Activated CD8-positive, alpha-beta memory T cell treated with anti-CD3 and anti-CD28 coated beads for 1 hour (primary cell): ENCODE data around the gene FOXC1.

ENCODE experiments used
- DNase-seq, 2 donors: peaks; one replicate each; pipeline ENCODE4 v3.0.0-alpha.2; 2020; ENCODE audit warnings: low read depth in 1 of 2; ENCODE audit errors: extremely low read depth in 1 of 2

The FOXC1 gene

DNA sequence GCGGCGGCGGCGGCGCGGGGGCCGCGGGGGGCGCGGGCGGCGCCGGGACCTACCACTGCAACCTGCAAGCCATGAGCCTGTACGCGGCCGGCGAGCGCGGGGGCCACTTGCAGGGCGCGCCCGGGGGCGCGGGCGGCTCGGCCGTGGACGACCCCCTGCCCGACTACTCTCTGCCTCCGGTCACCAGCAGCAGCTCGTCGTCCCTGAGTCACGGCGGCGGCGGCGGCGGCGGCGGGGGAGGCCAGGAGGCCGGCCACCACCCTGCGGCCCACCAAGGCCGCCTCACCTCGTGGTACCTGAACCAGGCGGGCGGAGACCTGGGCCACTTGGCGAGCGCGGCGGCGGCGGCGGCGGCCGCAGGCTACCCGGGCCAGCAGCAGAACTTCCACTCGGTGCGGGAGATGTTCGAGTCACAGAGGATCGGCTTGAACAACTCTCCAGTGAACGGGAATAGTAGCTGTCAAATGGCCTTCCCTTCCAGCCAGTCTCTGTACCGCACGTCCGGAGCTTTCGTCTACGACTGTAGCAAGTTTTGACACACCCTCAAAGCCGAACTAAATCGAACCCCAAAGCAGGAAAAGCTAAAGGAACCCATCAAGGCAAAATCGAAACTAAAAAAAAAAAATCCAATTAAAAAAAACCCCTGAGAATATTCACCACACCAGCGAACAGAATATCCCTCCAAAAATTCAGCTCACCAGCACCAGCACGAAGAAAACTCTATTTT lies 2.0 kb downstream of the FOXC1 start:
- DNase-seq: no peak

DNA sequence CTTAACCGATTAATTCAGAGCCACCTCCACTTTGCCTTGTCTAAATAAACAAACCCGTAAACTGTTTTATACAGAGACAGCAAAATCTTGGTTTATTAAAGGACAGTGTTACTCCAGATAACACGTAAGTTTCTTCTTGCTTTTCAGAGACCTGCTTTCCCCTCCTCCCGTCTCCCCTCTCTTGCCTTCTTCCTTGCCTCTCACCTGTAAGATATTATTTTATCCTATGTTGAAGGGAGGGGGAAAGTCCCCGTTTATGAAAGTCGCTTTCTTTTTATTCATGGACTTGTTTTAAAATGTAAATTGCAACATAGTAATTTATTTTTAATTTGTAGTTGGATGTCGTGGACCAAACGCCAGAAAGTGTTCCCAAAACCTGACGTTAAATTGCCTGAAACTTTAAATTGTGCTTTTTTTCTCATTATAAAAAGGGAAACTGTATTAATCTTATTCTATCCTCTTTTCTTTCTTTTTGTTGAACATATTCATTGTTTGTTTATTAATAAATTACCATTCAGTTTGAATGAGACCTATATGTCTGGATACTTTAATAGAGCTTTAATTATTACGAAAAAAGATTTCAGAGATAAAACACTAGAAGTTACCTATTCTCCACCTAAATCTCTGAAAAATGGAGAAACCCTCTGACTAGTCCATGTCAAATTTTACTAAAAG lies 2.7 kb downstream of the FOXC1 start:
- no peak for DNase-seq

DNA sequence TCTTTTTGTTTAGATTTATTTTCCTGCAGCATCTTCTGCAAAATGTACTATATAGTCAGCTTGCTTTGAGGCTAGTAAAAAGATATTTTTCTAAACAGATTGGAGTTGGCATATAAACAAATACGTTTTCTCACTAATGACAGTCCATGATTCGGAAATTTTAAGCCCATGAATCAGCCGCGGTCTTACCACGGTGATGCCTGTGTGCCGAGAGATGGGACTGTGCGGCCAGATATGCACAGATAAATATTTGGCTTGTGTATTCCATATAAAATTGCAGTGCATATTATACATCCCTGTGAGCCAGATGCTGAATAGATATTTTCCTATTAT lies 3.2 kb downstream of the FOXC1 start:
- no peak for DNase-seq

DNA sequence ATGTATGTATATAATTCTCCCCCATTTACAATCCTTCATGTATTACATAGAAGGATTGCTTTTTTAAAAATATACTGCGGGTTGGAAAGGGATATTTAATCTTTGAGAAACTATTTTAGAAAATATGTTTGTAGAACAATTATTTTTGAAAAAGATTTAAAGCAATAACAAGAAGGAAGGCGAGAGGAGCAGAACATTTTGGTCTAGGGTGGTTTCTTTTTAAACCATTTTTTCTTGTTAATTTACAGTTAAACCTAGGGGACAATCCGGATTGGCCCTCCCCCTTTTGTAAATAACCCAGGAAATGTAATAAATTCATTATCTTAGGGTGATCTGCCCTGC lies 3.6 kb downstream of the FOXC1 start:
- DNase-seq: no peak

DNA sequence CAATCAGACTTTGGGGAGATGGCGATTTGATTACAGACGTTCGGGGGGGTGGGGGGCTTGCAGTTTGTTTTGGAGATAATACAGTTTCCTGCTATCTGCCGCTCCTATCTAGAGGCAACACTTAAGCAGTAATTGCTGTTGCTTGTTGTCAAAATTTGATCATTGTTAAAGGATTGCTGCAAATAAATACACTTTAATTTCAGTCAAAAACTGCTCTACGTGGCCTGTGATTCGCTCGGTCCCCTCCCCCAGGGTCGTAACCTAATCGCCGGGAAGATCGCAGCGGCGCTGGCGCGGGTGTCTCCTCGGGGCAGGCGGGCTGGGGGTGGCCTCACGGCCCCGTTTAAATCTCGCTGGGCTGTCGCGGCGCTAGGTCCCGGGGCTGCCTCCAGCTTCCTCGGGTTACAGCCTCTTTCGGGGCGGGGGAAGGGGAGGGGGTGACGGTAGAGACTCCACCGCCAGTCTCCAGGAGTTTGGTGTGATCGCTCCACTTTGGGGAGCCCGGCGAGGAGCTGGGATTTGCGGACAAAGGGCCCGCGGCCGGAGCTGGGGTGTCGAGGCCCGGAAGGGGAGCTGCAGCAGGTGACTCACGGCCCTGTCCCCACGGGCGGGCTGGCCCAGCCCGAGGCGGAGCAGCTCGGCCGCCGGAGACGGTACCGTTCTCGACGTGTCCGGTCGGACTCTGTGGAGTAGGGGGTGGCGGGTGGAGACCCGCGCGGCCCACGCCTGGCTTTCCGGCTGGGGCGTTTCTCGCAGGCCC lies 4.2 kb downstream of the FOXC1 start:
- DNase-seq: no peak

DNA sequence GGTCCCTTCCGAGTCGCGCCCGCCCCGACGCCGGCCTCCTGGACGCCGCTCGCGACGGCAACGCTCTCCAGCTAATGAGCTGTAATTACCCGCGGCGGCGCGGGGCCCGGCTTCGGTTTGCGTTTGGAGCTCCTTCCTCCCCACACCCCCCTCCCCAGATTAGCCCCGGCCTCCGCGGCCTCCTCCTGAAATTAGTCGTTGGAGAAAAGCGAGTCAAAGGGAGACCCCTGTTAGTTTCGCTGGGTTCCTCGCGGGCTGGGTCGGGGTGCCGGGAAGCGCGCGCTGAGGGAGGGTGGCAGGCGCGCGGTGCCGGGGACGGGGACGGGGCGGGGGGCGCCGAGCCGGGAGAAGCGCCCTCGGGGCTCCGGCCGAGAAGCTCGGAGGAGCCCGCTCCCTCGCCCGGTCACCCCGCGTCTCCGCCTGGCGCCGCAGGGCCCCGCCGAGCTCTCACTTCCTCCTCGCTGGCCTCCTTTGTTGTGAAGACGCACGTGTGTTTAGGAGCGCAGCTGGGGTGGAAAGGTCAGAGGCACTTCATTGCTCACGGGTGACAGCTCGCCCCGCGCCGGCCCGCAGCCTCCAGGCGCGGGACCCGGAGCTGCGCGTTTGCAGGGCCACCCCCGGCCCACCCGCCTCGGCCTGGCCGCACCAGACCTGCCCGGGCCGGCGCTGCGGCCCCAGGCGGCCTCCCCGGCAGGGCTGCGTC lies 4.9 kb downstream of the FOXC1 start:
- no peak for DNase-seq

DNA sequence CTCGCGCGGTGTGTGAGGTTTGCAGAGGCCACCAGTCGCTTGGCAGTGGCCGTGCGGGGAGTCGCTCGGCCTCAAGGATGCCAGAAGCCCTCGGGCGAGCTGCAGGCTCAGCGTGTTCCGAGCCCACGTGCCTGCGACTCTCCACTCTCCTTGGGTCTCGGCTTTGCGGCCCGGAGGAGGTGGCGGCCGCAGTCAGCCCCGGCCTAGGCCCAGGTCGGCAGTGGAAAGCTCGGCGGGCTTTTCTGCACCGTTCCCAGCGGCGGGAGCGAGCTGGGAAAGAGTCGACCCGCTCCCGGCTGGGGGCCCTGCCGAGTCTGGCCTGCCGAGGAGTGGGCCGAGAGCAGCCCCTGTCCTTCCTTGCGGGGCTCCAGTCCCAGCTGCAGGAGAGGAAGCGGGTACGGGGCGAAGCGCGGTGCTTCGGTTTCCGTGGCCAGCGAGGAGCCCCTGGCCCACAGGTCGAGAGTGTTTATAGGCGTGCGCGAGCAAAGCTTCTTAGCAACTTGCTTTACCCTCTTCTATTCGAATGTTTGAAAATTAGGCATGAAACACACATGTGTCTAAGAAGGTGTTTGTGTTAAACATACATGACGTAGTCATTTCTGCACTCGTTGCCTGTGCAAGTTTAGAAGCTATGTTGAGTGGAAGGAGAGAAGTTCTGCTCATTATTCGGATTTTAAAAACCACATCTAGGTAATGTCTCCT lies 5.6 kb downstream of the FOXC1 start:
- no peak for DNase-seq

DNA sequence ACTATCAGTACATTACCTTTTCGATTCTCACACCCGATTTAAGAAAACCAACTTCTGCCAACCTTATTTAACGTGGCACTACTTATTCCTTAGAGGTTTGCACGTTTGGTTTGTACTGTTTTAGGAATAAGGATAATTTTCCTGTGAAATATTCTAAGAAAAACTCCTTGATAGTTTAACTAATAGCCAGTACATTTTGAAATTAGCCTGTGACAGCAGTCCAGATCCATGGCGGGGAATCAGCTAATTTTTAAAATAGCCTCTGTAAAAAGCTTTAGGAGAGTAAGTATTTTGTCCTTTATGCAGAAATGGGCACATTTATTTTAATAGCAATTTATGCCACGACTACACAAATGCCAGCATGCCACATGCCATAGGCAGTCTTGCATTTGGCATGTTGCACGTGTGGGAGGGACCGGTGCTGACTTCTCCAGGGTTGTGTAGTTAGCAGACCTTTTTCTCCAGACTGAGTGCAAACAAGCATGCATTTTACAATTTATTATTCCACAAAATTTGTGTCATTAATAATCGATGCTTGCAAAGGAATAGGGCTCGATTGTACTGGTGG lies 6.2 kb downstream of the FOXC1 start:
- DNase-seq: no peak

DNA sequence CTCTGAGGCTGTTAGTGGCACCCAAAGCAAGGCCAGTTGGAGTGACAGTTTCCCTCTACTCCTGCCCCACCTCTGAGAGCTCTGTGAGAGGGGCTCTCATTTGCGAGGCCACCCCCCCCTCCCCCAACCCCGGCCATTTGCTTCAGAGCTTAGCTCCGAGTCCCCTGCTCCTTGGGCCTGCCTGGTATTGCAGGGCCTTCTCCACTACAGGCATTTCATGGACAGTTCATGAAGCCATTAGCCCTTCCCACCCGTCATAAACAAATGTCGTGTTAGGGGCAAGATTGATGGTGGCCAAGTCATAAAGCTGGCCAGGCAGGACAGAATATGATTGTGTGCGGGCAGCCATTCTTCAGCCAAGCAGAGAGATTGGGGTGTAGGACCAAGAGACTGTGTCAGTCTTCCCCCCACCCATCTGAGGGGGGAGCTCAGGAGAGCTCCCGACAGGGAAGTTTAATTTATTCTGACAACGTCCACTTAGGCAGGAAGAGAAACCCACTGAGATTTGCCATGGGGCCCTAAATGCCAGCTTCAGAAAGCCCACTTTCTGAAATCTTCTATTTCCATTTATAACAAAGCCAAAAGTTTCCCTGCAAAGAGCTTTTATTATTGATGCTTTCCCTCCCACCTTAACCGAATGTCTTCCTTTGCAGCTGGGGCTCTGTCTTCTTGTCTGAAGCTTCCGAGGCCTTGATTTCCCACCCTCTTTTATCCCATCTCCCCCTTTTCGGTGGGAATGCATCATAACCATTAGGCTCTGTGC lies 7.2 kb downstream of the FOXC1 start:
- no peak for DNase-seq

DNA sequence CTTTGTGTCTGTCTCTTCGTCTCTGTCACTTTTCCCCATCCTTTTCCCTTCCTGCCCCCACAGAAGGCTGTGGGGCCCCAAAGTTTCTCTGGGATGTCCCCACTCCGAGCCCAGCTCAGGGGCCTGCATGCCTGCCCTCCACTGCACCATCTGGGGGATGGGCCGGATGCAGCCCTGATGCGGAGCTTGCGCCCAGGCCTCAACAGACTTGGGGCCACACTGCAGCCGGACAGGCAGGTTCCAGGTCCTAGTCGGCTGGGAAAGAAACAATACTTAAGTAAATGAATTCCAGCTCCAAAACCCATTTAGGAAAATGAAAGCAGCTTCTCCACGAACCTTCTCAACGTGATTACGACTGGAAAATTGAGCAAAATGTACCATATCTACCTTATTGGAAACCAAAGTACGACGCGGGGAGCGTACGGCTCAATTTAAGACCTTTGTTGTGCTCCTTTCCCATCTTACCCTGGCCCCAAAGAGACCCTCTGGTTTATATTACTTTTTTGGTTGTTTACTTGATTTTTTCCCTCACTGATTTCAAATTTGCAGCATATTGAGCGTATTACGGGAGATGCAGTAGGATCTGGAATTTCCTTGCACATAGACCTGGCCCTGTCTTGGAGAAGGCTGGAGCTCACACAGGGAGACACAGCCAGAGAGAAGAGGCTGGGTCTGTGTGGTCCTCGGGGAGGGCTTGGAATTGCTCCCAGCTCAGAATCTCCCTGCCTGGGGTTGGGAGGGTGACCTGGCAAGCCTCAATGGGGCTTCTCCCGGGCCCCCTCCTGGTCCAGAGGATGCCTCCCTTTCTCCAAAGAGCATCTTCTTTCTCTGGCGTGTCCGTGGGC lies 8.0 kb downstream of the FOXC1 start:
- DNase-seq: no peak

DNA sequence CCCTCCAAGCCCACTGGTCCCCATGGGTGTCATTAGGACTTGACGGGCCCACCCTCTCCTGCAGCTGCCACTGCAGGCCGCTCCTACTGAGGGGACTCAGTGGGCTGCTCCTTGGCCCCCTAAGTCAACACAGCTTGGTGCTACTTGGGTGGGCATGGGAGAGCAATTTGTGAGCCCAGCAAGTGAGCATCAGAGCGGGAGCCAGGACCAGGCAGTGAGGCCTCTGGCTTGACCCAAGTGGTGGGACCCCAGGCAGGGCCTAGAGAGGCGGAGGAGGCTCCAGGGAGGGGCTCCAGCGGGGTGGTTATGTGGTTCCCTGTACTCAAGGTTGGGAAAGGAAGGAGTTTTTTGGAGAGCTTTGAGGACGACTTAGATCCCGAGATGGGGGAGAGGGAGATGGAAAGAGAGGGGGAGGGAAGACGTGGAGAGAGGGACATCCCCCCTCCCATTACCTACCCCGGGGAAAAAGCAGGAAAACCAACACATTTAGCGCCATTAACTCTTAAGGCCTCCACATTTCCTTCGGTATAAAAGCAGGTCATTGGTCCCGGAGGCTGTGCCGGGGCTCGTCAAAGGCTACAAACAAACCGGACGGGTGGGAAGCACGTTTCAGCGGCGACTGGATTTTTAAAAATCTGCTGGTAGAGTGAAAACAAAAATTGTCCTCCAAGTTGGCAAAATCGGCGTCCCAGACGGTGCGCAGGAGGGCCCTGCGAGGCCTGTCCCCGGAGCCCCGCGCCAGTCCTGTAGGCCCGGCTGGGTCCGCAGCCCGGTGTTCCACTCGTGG lies 8.8 kb downstream of the FOXC1 start:
- no peak for DNase-seq

DNA sequence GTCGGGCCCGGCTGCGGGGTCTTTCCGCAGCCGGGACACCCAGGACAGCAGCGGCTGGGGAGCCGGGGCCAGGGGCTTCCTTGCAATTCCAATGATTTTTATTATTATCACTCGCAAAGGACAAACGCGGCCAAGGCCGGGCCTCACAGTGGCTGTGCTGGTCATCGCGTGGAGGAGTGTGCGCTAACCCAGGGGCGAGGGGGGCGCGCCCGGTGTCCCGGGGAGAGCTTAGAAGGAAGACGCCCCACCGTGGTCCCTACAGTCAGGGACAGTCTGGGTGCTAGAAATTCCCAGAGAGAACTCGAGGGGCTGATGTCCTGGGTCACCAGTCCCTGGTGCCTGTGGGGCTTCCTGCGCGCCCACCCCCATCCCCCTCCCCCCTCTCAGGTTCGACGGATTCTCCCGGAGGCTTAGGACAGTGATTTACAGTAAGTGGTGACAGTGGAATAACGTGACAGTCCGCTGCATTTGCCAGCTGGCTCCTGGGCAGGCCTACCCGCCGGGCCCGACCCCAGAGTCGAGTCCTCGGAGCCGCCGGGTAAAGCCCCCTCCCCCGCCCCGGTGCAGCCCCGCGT lies 9.5 kb downstream of the FOXC1 start:
- no peak for DNase-seq

DNA sequence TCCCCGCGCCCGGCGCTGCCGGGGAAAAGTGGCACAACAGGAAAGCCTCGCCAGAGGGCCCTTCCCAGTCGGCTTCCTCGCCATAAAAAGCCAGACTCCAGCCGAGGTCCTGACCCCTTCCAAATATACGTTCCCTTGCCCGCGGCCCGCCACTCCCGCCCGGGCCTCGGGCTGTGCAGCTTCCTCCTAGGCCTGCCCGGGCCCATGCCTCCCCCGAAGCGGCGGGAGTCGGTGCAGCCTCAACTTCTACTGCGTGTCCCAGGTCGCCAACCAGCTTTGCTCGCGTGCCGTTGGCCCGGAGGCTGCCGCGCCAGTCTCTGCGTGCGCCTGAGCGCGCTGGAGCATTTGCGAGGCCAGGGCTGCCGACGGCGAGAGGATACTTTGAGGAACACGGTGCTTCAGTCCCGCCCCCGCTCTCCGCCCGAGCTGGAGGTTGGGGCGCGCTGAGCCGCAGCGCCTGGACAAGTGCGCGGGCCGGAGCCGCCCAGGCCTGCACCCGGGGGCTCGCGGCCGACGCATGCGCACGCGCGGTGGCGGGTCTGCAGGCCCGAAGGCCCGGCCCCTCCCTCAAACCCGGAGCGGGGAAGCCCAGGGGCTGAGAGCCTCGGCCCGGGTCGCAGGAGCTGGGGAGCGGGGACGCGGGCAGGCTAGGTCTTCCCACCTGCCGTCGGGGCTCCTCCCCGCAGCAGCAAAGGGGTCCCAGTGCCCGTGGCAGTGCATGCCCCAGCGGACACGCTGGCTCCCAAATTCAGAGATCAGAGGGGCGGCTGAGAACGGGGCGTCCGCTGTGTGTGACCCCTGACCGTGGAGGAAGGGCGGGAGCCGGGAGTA lies 10.2 kb downstream of the FOXC1 start:
- DNase-seq: no peak

DNA sequence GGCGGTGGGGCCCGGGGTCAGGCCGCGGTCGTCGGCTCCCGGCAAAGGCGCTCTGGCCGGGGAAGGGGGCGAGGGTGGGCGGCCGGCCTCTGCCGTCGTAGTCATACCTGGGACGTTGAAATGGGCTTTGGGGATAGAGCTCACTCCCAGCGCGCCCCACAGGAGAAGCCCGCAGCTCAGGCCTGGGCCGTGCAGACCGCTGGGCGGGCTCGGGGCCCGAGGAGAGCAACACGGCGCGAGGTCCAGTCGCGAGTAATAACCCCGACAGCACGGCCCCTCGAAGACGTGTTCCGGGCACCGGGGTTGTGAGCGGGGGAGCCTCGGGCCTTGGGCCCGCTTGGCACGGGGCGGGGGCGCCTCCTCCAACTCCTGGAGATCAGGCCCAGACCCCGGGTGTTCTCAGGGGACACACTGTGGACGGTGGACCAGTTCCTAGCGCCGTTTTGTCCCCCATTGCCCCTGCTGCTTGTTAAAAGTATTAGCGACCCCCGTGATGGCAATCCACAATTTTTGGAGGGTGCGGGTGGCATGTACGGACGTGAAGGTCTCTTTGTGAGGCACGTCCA lies 10.9 kb downstream of the FOXC1 start:
- no peak for DNase-seq

DNA sequence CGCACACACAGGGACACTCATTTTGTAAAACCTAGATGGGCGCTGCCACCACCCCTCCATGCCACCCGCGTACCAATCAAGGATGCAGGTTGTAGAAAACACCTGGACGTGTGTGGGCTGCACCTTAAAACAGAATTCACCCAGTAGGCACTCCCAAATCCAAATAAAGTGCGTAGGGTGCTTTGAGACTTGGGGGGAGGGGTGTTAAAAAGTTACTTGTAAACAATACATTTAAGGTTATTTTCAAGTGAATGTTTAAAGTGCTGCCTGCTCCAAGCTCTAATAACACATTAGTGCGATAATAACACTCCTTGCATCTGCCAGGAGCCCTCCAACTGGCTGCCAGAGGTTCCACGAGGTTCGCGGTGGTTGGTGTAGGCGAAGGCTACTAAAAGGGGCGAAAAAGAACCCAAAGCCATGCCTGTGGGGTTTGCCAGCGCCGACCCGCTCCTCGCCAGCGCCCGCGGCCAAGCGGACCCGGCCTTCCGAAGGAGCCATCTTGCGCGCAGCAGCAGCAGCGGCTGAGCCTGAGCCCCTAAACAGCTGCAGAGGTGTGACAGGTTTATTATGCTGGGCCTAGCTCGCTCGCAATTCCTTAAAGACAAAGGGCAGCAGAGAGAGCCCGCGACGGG lies 11.5 kb downstream of the FOXC1 start:
- no peak for DNase-seq

DNA sequence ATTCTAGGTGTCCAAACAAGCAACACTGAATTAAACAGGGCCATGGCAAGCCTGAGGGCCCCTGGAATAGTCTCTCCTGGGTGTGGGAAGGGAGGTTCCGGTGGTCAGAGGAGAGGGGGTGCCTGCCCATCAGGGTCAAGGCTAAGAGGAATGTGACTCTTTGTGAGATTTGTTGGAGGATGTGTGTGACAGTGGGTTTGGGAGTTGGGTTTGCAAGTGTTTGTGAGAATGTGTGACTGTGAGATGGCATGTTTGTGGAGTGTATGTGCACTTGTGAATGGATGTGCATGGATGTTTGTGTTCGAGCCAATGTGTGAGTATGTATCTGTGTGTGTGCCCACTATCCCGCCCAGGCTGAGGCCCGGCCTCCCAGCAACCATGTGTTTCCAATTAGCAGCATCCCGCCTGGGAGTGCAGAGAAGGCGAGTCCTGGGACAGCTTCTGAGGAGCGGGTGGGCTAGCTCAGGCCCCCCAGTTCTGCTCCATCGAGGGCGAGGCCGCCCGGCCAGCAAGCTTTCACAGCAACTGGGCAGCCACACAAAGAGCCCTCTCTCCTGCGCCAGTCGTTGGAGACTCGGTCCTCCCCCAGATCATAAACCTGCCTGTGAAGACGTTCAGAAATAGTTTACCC lies 12.6 kb downstream of the FOXC1 start:
- no peak for DNase-seq
